Hepatocyte (in vitro differentiated cells): ENCODE measurements around the gene ASPSCR1.

Experiments used
- EZH2 ChIP-seq: fragments of 200-600 bp; sonication (generic); IDR thresholded peaks from 2 replicates; pipeline ENCODE4 v1.6.1; 2016; ENCODE audit warnings: antibody characterized with exemption, mild to moderate bottlenecking, borderline replicate concordance
- EZH2phosphoT487 ChIP-seq: fragments of 200-600 bp; sonication (generic); IDR thresholded peaks from one replicate; pipeline ENCODE4 v1.6.1; 2018; ENCODE audit warnings: antibody characterized with exemption, mild to moderate bottlenecking, low read depth, moderate library complexity; ENCODE audit not compliant: unreplicated experiment, severe bottlenecking
- TF ChIP-seq, protein P1 (sequence below): fragments of 200-600 bp; sonication (generic); IDR thresholded peaks from 2 replicates; pipeline ENCODE4 v1.5.1; 2016; ENCODE audit warnings: antibody characterized with exemption, mild to moderate bottlenecking; ENCODE audit not compliant: poor library complexity

DNA sequence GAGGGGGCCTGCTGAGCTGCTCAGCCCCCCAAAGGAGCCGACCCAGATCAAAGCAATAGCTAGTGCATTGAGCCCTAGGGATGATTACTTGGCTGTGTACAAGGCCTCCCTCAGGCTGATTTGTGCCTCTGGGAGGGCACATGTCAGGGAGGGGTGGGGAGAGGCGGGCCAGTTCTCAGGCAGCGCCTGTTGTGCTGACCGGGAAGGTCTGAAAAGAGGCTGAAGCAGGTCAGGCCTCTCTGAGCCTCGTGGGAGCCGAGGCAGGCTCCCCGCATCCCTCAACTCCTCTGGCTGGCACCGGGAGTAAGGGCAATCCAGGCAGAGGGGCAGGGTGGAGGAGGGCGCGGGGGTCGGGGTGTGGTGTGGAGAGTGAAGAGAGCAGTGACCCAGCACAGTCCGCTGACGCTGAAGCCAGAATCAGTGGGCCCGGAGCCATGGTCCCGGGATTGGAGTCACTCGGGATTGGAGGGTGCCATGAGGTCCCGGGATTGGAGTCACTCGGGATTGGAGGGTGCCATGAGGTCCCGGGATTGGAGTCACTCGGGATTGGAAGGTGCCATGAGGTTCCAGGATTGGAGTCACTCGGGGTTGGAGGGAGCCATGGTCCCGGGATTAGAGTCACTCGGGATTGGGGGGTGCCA is 57.1 kb downstream of the ASPSCR1 start:
- TF ChIP-seq, protein P1, sequence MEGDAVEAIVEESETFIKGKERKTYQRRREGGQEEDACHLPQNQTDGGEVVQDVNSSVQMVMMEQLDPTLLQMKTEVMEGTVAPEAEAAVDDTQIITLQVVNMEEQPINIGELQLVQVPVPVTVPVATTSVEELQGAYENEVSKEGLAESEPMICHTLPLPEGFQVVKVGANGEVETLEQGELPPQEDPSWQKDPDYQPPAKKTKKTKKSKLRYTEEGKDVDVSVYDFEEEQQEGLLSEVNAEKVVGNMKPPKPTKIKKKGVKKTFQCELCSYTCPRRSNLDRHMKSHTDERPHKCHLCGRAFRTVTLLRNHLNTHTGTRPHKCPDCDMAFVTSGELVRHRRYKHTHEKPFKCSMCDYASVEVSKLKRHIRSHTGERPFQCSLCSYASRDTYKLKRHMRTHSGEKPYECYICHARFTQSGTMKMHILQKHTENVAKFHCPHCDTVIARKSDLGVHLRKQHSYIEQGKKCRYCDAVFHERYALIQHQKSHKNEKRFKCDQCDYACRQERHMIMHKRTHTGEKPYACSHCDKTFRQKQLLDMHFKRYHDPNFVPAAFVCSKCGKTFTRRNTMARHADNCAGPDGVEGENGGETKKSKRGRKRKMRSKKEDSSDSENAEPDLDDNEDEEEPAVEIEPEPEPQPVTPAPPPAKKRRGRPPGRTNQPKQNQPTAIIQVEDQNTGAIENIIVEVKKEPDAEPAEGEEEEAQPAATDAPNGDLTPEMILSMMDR = no peak
- TF ChIP-seq EZH2phosphoT487 = no peak
- no peak for TF ChIP-seq EZH2
